ENCODE measurements around the gene HYAL4.

GRCh38 chr7:123846217-123846891 is 1.4 kb downstream of the HYAL4 start:
- TF ChIP-seq POLR2A (IDR thresholded peaks at IDR 0.05; ENCODE audit: low read length) (no peak), GATA1 (IDR thresholded peaks at IDR 0.05; ENCODE audit: low read depth, low read length) (no peak)

Data from erythroblast (primary cell).